Left ventricle myocardium inferior (tissue), 1 donor: ENCODE measurements around the gene FREM1. TPM values are rescaled to one million over a fixed set of nuclear protein-coding genes. Genes with fewer than 3 reads are reported as not detected.
A peak's percentile ranks its signal among the peaks of the same experiment; 100 is the strongest.

Experiments
- DNase-seq: peaks from one replicate; pipeline ENCODE4 v3.0.0-alpha.2; 2020
- H3K27ac ChIP-seq: fragments of 200-600 bp; replicated peaks from 2 replicates; pipeline ENCODE4 v1.8.0; 2021
- H3K27me3 ChIP-seq: fragments of 200-600 bp; 2 replicates; pipeline ENCODE4 v1.8.0; 2021; ENCODE audit warnings: low read depth
- H3K36me3 ChIP-seq: fragments of 200-600 bp; 2 replicates; pipeline ENCODE4 v1.8.0; 2021
- H3K4me1 ChIP-seq: fragments of 200-600 bp; 2 replicates; pipeline ENCODE4 v1.8.0; 2021
- H3K4me3 ChIP-seq: fragments of 200-600 bp; 2 replicates; pipeline ENCODE4 v1.8.0; 2021; ENCODE audit warnings: mild to moderate bottlenecking, moderate library complexity
- H3K9me3 ChIP-seq: fragments of 200-600 bp; replicated peaks from 2 replicates; pipeline ENCODE4 v1.8.0; 2021
- intact Hi-C: fragments of 100-400 bp; cut with micrococcal nuclease; formaldehyde crosslinking; loops from one replicate; pipeline ENCODE4 v1.11.0; 2022
- total RNA-seq: library from RNA; stranded (reverse); fragmentation: NEBNext Ultra II Directional; extraction: Animal tissue kit (Norgen Biotek cat#: 25700); gene quantifications from one replicate; pipeline ENCODE4 v1.2.1, GENCODE V29; 2021
- TF ChIP-seq, protein P1 (sequence below): fragments of 200-600 bp; IDR thresholded peaks from 2 replicates; pipeline ENCODE4 v1.8.0; 2021; ENCODE audit warnings: antibody characterized with exemption, mild to moderate bottlenecking, borderline replicate concordance
- donor health status: DM: no; HTN: yes; CAD: no; lungs with severe emphysema.

Gene FREM1
- total RNA-seq, 1 donor from 2014 or later, result 3.0 TPM

- DNase-seq, result no peak
- Histone ChIP-seq H3K9me3 (no peaks in the 10 kb centered on the region), H3K27me3 (no peaks in the 10 kb centered on the region), H3K4me3 (no peak overlapping the region), H3K36me3 (no peaks in the 10 kb centered on the region), H3K27ac (no peak overlapping the region), H3K4me1 (peaks cover 6% of the 10 kb centered on the region)
- intact Hi-C loops, result no loop called here
- TF ChIP-seq, protein P1, sequence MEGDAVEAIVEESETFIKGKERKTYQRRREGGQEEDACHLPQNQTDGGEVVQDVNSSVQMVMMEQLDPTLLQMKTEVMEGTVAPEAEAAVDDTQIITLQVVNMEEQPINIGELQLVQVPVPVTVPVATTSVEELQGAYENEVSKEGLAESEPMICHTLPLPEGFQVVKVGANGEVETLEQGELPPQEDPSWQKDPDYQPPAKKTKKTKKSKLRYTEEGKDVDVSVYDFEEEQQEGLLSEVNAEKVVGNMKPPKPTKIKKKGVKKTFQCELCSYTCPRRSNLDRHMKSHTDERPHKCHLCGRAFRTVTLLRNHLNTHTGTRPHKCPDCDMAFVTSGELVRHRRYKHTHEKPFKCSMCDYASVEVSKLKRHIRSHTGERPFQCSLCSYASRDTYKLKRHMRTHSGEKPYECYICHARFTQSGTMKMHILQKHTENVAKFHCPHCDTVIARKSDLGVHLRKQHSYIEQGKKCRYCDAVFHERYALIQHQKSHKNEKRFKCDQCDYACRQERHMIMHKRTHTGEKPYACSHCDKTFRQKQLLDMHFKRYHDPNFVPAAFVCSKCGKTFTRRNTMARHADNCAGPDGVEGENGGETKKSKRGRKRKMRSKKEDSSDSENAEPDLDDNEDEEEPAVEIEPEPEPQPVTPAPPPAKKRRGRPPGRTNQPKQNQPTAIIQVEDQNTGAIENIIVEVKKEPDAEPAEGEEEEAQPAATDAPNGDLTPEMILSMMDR, result no peak
Observed at GRCh38 chr9:14888875-14889274, 21.4 kb downstream of the FREM1 start.

- TF ChIP-seq, protein P1, result no peak
- H3K4me1 ChIP-seq, result peaks cover 6% of the 10 kb centered on the region
- no peak overlapping the region for H3K4me3 ChIP-seq
- no peak overlapping the region for H3K27ac ChIP-seq
- DNase-seq, result no peak
- intact Hi-C loops, result no loop called here
- H3K36me3 ChIP-seq, result no peaks in the 10 kb centered on the region
- H3K27me3 ChIP-seq, result no peaks in the 10 kb centered on the region
- no peaks in the 10 kb centered on the region for H3K9me3 ChIP-seq
Observed at GRCh38 chr9:14888272-14888671, 22.0 kb downstream of the FREM1 start.

DNA sequence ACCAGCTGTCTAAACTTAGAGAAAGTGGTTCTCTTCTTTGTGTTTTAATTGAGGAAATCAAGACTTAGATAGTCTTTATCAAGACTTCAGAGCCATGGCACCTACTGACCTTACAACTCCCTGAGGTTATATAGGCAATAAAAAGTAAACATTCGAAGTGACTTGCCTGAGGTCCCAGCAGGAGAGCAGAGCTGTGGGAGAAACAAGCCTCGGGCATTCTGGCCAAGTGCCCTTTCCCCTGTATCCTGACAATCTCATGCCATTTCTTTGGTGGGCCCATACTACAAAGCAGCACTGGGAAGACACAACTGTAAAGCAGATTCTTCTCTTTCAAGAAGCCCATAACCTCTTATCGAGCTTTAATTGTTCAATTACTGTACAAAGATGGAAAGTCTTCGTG, 23.1 kb downstream of the FREM1 start:
- no peak overlapping the region for H3K4me3 ChIP-seq
- no peaks in the 10 kb centered on the region for H3K9me3 ChIP-seq
- H3K27me3 ChIP-seq, result no peaks in the 10 kb centered on the region
- H3K4me1 ChIP-seq, result peaks cover 6% of the 10 kb centered on the region
- TF ChIP-seq, protein P1, result no peak
- DNase-seq, result no peak
- no peak overlapping the region for H3K27ac ChIP-seq
- H3K36me3 ChIP-seq, result no peaks in the 10 kb centered on the region
- intact Hi-C loops, result no loop called here

- Histone ChIP-seq H3K27ac (peak overlapping the region; percentile 83), H3K9me3 (no peaks in the 10 kb centered on the region)
- intact Hi-C loops, result no loop called here
Observed at GRCh38 chr9:14883310-14883944, 26.8 kb downstream of the FREM1 start.

DNA sequence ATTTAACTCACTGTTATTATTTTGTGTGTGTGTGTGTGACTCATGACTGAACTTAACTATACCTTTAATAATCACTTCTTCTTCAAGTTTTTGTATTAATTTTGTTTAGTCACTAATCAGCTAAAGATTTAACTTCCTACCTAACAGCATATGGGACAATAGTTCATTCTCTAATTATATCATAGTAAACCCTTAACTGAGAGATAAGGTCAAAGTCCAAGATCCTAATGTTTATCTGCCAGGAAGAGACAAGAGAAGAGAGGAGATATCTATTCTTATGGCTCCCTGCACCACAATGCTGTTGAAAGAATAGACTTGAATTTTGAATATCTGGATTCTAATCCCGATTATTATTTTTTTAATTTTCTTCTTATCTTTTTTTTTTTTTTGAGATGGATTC, 28.1 kb downstream of the FREM1 start:
- TF ChIP-seq, protein P1, result no peak
- H3K27me3 ChIP-seq, result no peaks in the 10 kb centered on the region
- H3K4me1 ChIP-seq, result peaks cover 2% of the 10 kb centered on the region
- peak overlapping the region; percentile 83 for H3K27ac ChIP-seq
- no peak for DNase-seq
- no peaks in the 10 kb centered on the region for H3K9me3 ChIP-seq
- H3K4me3 ChIP-seq, result no peak overlapping the region
- H3K36me3 ChIP-seq, result no peaks in the 10 kb centered on the region
- intact Hi-C loops, result no loop called here

More at GRCh38 chr9:14883310-14883944, 26.8 kb downstream of the FREM1 start:
- DNase-seq, result no peak
- Histone ChIP-seq H3K4me1 (peaks cover 6% of the 10 kb centered on the region), H3K36me3 (no peaks in the 10 kb centered on the region), H3K27me3 (no peaks in the 10 kb centered on the region), H3K4me3 (peak overlapping the region; percentile 11)
- TF ChIP-seq, protein P1, result no peak

GRCh38 chr9:14881006-14881405, 29.2 kb downstream of the FREM1 start:
- no peak for DNase-seq
- Histone ChIP-seq H3K27ac (no peak overlapping the region), H3K36me3 (no peaks in the 10 kb centered on the region), H3K4me1 (no peaks in the 10 kb centered on the region), H3K27me3 (no peaks in the 10 kb centered on the region), H3K4me3 (no peak overlapping the region), H3K9me3 (no peaks in the 10 kb centered on the region)
- TF ChIP-seq, protein P1, result no peak
- intact Hi-C loops, result no loop called here
